ENCODE measurements around the gene SLC15A1. TPM values are rescaled to one million over a fixed set of nuclear protein-coding genes. Genes with fewer than 3 reads are reported as not detected.
"Not testable (repeated sequence)": the region's sequence is repeated elsewhere in the genome, so short reads cannot be mapped to it uniquely, and the experiment has no call there.

The SLC15A1 gene
- total RNA-seq, 1 donor from 2014 or later = 8.9 TPM

DNA sequence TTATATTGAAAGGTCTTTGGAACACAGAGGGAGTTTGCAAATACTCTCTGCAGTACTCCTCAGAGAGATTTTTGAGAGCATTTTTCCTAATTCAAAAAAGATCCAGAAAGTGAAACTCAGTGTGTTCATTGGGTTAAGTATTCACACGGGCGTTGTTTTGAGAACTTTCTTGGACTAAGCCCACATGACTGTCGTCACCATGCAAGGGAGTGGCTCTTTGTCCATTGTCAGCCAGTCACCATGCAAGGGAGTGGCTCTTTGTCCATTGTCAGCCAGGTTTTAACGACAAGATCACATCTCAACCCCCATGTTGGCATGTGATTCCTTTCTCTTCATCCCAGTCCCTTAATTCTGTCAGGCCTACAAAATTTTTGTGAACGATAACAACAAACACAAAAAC, 94.3 kb downstream of the SLC15A1 start:
- no peak for DNase-seq (ENCODE audit: low spot score)

DNA sequence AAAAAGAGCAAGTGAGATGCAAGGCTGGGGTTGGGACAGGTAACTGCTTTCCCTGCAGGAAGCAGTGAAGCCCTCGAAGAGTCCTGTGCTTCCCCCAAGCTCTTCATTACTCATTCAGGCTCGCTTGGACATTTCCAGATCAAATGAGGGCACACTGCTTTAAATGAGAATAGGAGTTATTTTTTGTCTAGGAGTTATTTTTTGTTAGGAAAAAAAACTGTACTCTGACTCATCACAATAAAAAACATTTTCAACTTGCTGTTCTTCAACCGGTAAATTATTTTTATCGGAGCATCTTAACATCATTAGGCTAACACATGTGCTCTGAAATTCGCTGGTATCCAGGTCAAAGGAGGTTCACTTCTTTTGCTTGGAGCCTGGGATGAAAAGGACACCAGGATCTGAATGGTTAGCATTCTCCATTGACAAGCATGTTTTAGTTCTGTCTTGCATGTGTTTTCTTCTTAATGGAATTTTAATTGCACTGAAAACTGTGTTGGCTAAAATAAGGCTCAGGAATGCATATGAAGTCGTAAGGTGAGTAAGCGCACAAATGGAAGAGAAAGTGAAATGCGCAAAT, 94.9 kb downstream of the SLC15A1 start:
- DNase-seq (ENCODE audit: low spot score) = no peak

- no peak for DNase-seq (ENCODE audit: low spot score)
These were observed 96.2 kb downstream of the SLC15A1 start for GRCh38 chr13:98656223-98656622.

DNA sequence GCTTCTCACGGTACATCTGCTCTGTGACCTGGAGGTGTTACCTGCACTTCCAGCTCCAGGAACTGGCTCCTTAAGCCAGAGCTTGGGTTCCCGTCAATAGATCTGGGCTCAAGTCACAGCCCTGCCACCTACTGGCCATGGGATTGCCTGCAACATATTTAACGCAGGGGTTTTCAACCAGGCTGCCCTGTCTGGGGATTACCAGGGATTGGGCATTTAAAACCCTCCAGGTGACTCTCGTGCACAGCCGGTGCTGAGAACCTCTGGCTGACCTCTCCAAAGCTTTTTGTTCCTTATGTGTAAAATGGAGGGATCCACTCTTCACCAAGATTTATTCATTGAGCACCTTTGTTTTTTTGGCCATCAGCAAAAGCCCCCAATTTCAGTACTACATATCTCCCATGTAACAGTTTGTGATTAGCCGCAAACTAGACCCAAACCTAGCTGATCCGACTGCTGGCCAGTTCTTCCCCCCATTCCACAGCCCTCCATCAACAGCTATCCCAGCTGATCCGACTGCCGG, 98.9 kb downstream of the SLC15A1 start:
- DNase-seq (ENCODE audit: low spot score) = peak; percentile 84

DNA sequence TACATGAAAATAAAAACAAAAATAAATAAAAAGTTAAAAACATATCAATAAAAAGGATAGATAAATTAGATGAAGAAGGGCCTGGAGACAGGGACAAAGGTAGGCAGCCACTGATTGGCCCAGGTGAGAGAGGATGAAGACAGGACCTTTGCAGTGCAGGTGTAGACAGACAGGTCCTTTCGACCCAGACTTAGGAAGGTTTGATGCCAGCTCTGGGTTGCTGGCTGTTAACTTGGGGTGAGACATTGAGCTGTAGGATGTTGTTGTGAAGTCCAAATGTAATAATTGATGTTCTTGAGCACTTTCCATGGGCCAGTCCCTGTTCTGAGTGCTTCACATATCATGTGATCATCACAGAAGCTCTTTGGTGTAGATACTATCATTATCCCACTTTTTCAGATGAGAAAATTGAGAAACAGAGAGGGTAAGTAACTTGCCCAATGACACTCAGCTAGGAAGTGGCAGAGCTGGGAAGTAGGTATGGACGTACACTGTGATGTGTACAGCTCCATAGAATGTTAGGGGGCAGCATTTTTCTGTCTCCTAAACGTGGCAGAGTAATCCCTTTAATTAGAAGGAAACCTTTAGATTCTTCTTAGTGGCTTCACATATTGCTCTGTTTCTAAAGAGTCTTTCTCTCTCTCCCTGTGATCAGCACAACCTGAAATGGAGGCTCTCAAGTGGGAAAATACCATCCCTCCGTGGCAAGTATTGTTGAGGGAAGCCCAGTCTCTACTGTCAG, 99.6 kb downstream of the SLC15A1 start:
- no peak for DNase-seq (ENCODE audit: low spot score)

GRCh38 chr13:98652276-98652675, 100.2 kb downstream of the SLC15A1 start:
- no peak for DNase-seq (ENCODE audit: low spot score)

- DNase-seq (ENCODE audit: low spot score) = no peak
These were observed 100.7 kb downstream of the SLC15A1 start for GRCh38 chr13:98651744-98652143.

DNA sequence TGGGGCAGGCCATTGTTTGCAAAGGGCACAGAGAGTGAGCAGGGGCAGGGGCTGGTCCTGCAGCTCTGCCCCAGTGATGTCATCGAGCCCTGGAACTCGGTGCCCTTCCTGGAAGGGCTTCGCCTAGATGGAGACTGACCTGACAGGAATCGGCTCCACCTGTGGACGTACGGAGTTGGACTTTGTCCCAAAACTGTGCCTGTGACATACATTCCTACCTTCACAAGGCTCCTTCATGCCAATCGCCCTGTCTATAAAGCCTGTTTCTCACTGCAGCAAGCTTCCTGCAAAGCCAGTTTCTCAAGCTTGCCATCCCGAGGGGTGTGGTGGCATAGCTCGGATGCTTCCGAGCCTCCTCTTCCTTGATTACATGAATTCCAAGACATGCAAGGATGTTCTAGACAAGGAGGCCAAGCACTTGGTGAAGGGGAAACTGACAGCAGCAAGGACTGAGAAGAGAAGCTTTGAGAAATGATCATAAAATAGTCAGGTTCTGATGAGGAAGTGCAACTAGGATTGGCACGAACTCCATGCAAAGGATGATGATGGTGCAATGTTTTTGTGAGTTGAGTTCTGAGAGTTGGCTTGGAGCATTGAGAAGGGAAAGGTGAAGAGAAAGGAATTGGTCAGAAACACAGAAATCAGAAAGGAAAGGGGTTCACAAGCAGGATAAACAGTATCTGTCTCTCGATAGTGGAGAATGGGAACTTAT, 101.9 kb downstream of the SLC15A1 start:
- peak; percentile 72 for DNase-seq (ENCODE audit: low spot score)

DNA sequence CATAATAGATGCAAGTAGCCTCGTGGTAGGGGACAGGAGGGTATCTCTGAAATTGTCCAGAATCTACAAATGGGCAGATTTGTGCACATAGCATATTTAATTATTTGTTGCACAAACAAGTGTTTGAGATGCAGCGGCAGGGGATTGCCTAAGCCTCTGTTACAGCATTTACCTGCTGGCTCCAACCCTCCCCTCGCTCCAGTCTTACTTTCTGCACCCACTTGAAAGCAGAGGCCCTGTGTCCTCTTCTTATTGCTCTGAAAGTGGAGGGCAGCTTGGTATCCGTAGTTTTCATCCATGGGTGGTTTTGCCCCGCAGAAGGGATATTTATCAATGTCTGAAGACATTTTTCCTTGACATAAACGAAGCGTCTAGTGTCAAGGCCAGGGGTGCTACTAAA, 102.6 kb downstream of the SLC15A1 start:
- DNase-seq (ENCODE audit: low spot score) = no peak

DNA sequence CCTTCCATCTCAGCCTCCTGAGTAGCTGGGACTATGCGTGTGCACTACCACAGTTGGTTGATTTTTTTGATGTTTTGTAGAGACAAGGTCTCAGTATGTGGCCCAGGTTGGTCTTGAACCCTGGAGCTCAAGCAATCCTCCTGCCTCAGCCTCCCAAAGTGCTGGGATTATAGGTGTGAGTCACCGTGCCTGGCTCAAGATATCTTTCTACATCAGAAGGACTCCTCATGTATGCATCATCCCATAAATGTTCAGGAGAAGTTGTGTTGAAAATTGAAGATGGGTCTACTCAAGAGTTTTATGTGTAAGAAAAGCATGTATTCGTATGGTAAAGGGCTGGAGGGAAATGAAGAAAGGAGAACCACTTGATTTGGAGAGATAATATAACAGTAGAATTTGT, 103.8 kb downstream of the SLC15A1 start:
- DNase-seq (ENCODE audit: low spot score) = no peak

- no peak for DNase-seq (ENCODE audit: low spot score)
These were observed 104.3 kb downstream of the SLC15A1 start for GRCh38 chr13:98648141-98648540.

- DNase-seq (ENCODE audit: low spot score) = no peak
These were observed 105.4 kb downstream of the SLC15A1 start for GRCh38 chr13:98647121-98647520.

GRCh38 chr13:98643479-98643878, 109.0 kb downstream of the SLC15A1 start:
- DNase-seq (ENCODE audit: low spot score) = no peak

DNA sequence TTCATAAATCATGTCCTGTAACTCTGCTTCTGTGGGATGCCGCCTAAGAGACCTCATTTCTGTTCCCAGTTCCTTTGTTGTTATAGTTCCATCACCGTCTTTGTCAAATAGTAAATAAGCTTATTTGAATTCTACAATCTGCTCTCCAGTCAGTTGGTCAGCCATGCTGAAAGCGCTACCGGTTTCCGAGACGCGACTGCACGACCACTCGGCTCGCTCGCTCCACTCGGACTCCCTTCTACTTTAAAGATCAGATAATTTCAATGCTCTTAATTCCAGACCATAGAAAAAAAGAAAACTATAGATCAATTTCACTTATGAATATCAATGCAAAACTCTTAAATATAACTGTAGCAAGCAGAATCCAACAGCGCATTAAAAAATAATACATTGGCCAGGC, 111.4 kb downstream of the SLC15A1 start:
- DNase-seq (ENCODE audit: low spot score) = no peak

DNA sequence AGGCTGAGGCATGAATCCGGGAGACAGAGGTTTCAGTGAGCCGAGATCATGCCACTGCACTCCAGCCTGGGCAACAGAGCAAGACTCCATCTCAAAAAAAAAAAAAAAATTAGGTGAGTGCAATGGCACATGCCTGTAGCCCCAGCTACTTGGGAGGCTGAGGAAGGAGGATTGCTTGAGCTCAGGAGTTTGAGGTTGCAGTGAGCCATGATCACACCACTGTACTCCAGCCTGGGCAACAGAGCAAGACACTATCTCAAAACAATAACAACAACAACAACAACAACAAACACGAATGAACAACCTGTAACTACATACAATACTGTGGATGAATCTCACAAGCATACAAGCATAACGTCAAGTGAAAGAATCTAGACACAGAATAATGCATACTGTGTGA, 112.7 kb downstream of the SLC15A1 start:
- DNase-seq (ENCODE audit: low spot score) = not testable (repeated sequence)

DNA sequence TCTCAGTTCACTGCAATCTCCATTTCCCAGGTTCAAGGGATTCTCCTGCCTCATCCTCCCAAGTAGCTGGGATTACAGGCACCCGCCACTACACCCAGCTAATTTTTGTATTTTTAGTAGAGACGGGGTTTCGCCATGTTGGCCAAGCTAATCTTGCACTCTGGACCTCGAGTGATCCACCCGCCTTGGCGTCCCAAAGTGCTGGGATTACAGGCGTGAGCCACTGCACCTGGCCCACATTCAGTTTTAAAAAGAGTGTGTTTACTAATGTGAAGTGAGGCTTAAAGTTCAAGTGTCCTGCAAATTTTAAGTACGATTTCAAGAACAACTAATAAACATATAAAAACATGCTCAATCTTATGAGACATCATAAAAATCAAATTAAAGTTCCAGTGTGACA, 114.1 kb downstream of the SLC15A1 start:
- DNase-seq (ENCODE audit: low spot score) = not testable (repeated sequence)

Other genes starting within 250 kb of the SLC15A1 start
- 160 TPM for gene STK24, start 175.6 kb downstream of the SLC15A1 start, total RNA-seq
- 108 TPM for gene DOCK9, start 225.4 kb upstream of the SLC15A1 start, total RNA-seq